ENCODE data around the gene SPEM2. TPM values are rescaled to one million over a fixed set of nuclear protein-coding genes. Genes with fewer than 3 reads are reported as not detected.

Gene SPEM2
- total RNA-seq (not detected), polyA plus RNA-seq (not detected)

DNA sequence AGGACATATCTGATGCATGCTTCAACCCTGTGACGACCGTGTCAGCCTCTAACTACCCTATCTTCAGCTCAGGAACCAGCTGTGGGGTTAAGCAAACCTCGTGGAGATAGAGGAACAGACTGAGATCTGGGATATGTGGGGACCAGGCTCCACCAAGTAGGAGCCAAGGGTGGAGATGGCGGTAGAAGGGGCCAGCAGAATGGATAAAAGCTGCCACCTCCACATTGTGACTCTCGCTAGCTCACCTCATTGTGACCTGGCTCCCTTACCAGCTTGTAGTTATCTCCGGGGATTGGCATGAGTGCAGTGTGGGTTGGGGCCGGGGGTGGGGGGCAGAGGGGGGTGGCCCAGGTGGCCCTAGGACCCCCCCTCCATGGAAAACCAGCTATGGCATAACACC is at the start of gene SPEM2:
TSS of gene SPEM2 (plus strand) at position 301 of the 400 bp plus-strand sequence. CDS start at position 374, 73 bp downstream.
- Mint-ChIP-seq H3K36me3 (no peaks in the 10 kb centered on the region), H3K27ac (peak within 1 kb of the TSS in 1 of 8 donors; percentile 5), H3K4me1 (no peaks in the 10 kb centered on the region), H3K4me3 (no peak within 1 kb of the TSS), H3K9me3 (no peaks in the 10 kb centered on the region), H3K27me3 (peaks cover 0 to 3% of the 10 kb centered on the region in 2 donors)
- Histone ChIP-seq H3K9me3 (ENCODE audit: low read length) (no peaks in the 10 kb centered on the region), H3K36me3 (ENCODE audit: insufficient read depth, low read length) (no peaks in the 10 kb centered on the region), H3K27ac (ENCODE audit: low read depth, low read length) (no peak within 1 kb of the TSS), H3K27me3 (ENCODE audit: insufficient read depth, low read length, poor library complexity, severe bottlenecking) (no peaks in the 10 kb centered on the region), H3K4me1 (ENCODE audit: insufficient read depth, low read length) (no peaks in the 10 kb centered on the region), H3K4me3 (ENCODE audit: low read length) (no peak within 1 kb of the TSS)
- ChIA-PET POLR2A (no interaction called here), CTCF (interaction anchor here (0.6 to 1.3 kb wide), 2 partner anchors 11 to 49 kb away, joined by 3 to 4 read pairs; no protein-coding TSS in a partner anchor)
- no peak for DNase-seq

DNA sequence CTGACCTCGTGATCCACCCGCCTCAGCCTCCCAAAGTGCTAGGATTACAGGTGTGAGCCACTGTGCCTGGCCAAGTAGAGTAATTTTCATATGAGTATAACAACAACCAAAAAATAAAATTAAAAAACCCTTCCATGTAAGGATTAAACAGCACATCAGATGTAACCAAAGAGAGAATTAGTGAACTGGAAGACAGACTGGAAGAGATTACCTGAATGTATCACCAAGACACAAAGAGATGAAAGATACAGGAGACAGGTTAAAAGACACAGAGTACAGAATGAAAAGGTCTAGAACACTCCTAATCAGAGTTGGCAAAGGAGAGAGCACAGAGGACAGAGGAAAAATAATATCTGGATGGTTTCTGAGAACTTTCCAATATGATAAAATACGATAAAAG is 46.3 kb upstream of the SPEM2 start:
- no peak overlapping the region for H3K4me3 Mint-ChIP-seq
- Histone ChIP-seq H3K27me3 (ENCODE audit: insufficient read depth, low read length, poor library complexity, severe bottlenecking) (peaks cover 16% of the 10 kb centered on the region), H3K36me3 (ENCODE audit: insufficient read depth, low read length) (no peaks in the 10 kb centered on the region), H3K27ac (ENCODE audit: low read depth, low read length) (no peak overlapping the region), H3K4me1 (ENCODE audit: insufficient read depth, low read length) (peaks cover 8% of the 10 kb centered on the region), H3K9me3 (ENCODE audit: low read length) (no peaks in the 10 kb centered on the region), H3K4me3 (ENCODE audit: low read length) (no peak overlapping the region)
- H3K27me3 Mint-ChIP-seq, result peaks cover 25 to 50% of the 10 kb centered on the region in 2 donors
- peaks cover 6 to 9% (median 8%) of the 10 kb centered on the region in 3 donors for H3K4me1 Mint-ChIP-seq
- ChIA-PET CTCF (no interaction called here), POLR2A (no interaction called here)
- H3K27ac Mint-ChIP-seq, result no peak overlapping the region
- DNase-seq, result no peak
- peaks cover 0 to 6% (median 0%) of the 10 kb centered on the region in 3 donors for H3K36me3 Mint-ChIP-seq
- peaks cover 0 to 5% (median 2%) of the 10 kb centered on the region in 5 donors for H3K9me3 Mint-ChIP-seq

DNA sequence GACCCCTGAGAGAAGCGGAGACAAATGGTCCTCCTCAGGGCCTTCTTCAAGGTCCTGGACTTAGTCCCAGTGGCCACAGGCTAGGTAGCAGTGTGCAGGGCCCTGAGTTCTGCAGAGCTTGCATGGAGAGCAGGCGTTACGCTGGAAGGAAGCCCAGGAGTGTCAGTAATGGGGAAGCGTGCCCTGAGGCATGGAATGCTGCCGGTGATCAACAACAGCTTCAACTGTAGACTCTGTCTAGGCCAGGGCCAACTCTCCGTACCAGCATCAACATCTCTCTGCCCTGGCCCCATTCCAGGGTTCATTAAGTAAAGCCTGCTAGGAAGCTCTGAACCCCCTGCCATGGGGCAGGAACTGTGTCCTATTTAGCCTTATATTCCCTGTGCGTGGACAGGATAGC is 45.1 kb upstream of the SPEM2 start:
- H3K9me3 Mint-ChIP-seq, result peaks cover 0 to 5% (median 2%) of the 10 kb centered on the region in 5 donors

DNA sequence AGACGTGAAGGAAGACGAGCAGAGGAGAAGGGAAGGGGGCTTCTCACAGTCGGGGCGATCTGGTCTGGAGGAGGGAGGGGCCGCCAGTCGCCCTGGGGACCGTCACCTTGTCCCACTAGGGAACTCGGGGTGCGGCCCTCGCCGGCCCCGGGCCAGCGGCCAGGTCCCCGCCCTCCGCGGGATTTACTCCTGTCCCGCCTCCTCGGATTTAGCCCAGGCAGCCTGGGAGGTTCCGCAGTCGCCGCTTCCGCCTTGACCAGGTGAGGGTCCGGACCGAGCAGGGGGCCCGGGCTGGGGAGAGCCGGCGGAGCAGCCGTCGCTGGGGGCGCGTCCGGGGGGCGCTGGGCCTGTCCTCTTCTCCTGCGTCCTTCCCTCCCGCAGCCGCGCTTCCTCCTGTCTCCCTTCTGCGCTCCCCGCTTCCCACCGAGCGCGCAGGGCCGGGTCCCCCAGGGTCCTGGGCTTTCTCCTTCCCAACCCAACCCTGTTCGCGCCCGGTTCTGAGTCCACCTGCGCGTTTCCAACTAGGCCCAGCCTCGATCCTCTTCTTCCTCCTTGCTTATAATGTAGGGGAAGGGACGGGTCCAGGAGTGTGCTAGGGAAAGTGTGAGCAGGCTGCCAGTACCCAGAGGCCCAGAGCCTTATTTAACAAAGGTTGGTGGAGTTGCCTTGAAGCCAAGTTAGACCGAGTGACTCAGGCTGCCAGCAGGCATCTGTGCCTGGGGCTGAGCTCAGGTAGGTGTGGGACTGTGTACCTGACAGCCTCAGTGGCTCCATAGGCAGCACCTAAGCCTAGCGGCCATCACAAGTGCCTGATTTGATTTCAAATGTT is 44.3 kb upstream of the SPEM2 start, which contains the start of gene TNK1:
TSS of gene TNK1 (plus strand) at position 235 of the 829 bp plus-strand sequence. CDS start 1,838 bp downstream, outside the sequence.
- DNase-seq, result no peak
- Mint-ChIP-seq H3K27ac (peak within 1 kb of the TSS in 2 of 8 donors; percentile 20 to 33), H3K9me3 (peaks cover 0 to 5% (median 2%) of the 10 kb centered on the region in 5 donors), H3K4me3 (peak within 1 kb of the TSS in 2 of 7 donors; percentile 40 to 60), H3K36me3 (peaks cover 0 to 6% (median 1%) of the 10 kb centered on the region in 3 donors), H3K4me1 (peaks cover 12 to 16% (median 15%) of the 10 kb centered on the region in 3 donors), H3K27me3 (peaks cover 25 to 46% of the 10 kb centered on the region in 2 donors)
- Histone ChIP-seq H3K27me3 (ENCODE audit: insufficient read depth, low read length, poor library complexity, severe bottlenecking) (peaks cover 16% of the 10 kb centered on the region), H3K9me3 (ENCODE audit: low read length) (no peaks in the 10 kb centered on the region), H3K27ac (ENCODE audit: low read depth, low read length) (peak within 1 kb of the TSS; percentile 9), H3K36me3 (ENCODE audit: insufficient read depth, low read length) (no peaks in the 10 kb centered on the region), H3K4me3 (ENCODE audit: low read length) (no peak within 1 kb of the TSS), H3K4me1 (ENCODE audit: insufficient read depth, low read length) (peaks cover 13% of the 10 kb centered on the region)
- ChIA-PET POLR2A (interaction anchor here (0.5 kb wide), 1 partner anchor 235 kb away, joined by 3 read pairs; no protein-coding TSS in a partner anchor), CTCF (no interaction called here)

More for the DNA sequence above, 45.1 kb upstream of the SPEM2 start:
- no peak overlapping the region for H3K4me3 Mint-ChIP-seq
- Histone ChIP-seq H3K4me1 (ENCODE audit: insufficient read depth, low read length) (peaks cover 13% of the 10 kb centered on the region), H3K4me3 (ENCODE audit: low read length) (no peak overlapping the region), H3K36me3 (ENCODE audit: insufficient read depth, low read length) (no peaks in the 10 kb centered on the region), H3K27ac (ENCODE audit: low read depth, low read length) (no peak overlapping the region), H3K9me3 (ENCODE audit: low read length) (no peaks in the 10 kb centered on the region), H3K27me3 (ENCODE audit: insufficient read depth, low read length, poor library complexity, severe bottlenecking) (peaks cover 16% of the 10 kb centered on the region)
- POLR2A ChIA-PET, result no interaction called here
- peaks cover 12 to 16% (median 15%) of the 10 kb centered on the region in 3 donors for H3K4me1 Mint-ChIP-seq
- H3K27ac Mint-ChIP-seq, result peak overlapping the region in 1 of 8 donors; percentile 20
- peaks cover 25 to 46% of the 10 kb centered on the region in 2 donors for H3K27me3 Mint-ChIP-seq
- DNase-seq, result no peak
- CTCF ChIA-PET, result no interaction called here
- H3K36me3 Mint-ChIP-seq, result peaks cover 0 to 6% (median 0%) of the 10 kb centered on the region in 3 donors

DNA sequence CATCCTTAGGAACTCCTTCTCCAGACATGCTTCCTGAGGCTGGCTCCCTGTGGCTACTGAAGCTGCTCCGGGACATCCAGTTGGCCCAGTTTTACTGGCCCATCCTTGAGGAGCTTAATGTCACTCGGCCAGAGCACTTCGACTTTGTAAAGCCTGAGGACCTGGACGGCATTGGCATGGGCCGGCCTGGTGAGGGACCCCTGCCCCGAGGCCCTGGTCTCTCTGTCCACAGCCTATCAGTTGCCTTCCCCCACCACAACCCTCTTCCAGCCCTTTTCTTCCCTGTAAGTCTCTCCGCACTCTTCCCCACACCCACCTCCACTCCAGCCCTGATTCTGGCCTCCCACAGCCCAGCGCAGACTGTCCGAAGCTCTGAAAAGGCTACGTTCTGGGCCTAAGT is 42.5 kb upstream of the SPEM2 start:
- H3K4me3 Mint-ChIP-seq, result peak overlapping the region in 6 of 7 donors; percentile 3 to 87 (median 47)
- ChIA-PET CTCF (interaction anchor here (1.2 to 2.0 kb wide), 2 partner anchors 15 to 61 kb away, joined by 3 to 5 read pairs; no protein-coding TSS in a partner anchor), POLR2A (interaction anchor here (0.6 to 1.9 kb wide), 5 partner anchors 11 to 290 kb away, joined by 3 to 9 read pairs (median 4); partner anchors contain the start of genes PLSCR3 and TMEM102)
- peaks cover 0 to 5% (median 2%) of the 10 kb centered on the region in 5 donors for H3K9me3 Mint-ChIP-seq
- DNase-seq, result no peak
- H3K4me1 Mint-ChIP-seq, result peaks cover 12 to 16% (median 15%) of the 10 kb centered on the region in 3 donors
- no peak overlapping the region for H3K4me3 ChIP-seq (ENCODE audit: low read length)
- H3K4me1 ChIP-seq (ENCODE audit: insufficient read depth, low read length), result peaks cover 13% of the 10 kb centered on the region
- H3K9me3 ChIP-seq (ENCODE audit: low read length), result no peaks in the 10 kb centered on the region
- H3K27me3 ChIP-seq (ENCODE audit: insufficient read depth, low read length, poor library complexity, severe bottlenecking), result peaks cover 16% of the 10 kb centered on the region
- peak overlapping the region in 2 of 8 donors; percentile 9 to 43 for H3K27ac Mint-ChIP-seq
- H3K36me3 ChIP-seq (ENCODE audit: insufficient read depth, low read length), result no peaks in the 10 kb centered on the region
- H3K36me3 Mint-ChIP-seq, result peaks cover 0 to 11% (median 6%) of the 10 kb centered on the region in 3 donors
- no peak overlapping the region for H3K27ac ChIP-seq (ENCODE audit: low read depth, low read length)
- peaks cover 20 to 33% of the 10 kb centered on the region in 2 donors for H3K27me3 Mint-ChIP-seq

DNA sequence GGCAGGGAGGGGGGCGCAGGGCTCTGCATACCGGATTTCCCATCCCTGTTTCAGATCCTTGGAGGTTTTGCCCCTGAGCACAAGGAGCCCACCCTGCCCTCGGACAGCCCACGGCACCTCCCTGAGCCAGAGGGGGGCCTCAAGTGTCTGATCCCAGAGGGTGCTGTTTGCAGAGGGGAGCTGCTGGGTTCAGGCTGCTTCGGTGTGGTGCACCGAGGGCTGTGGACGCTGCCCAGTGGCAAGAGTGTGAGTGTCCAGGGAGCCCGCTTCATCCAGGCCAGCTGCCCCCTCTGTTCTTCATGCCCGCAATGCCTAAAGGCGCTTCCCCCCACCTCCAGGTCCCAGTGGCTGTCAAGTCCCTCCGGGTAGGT is 42.1 kb upstream of the SPEM2 start:
- Histone ChIP-seq H3K9me3 (ENCODE audit: low read length) (no peaks in the 10 kb centered on the region), H3K27me3 (ENCODE audit: insufficient read depth, low read length, poor library complexity, severe bottlenecking) (peaks cover 16% of the 10 kb centered on the region), H3K27ac (ENCODE audit: low read depth, low read length) (peak overlapping the region; percentile 79), H3K4me1 (ENCODE audit: insufficient read depth, low read length) (peaks cover 13% of the 10 kb centered on the region), H3K4me3 (ENCODE audit: low read length) (peak overlapping the region; percentile 83), H3K36me3 (ENCODE audit: insufficient read depth, low read length) (no peaks in the 10 kb centered on the region)
- Mint-ChIP-seq H3K36me3 (peaks cover 0 to 14% (median 6%) of the 10 kb centered on the region in 3 donors), H3K4me1 (peaks cover 12 to 16% (median 15%) of the 10 kb centered on the region in 3 donors), H3K27me3 (peaks cover 18 to 33% of the 10 kb centered on the region in 2 donors), H3K9me3 (peaks cover 0 to 5% (median 2%) of the 10 kb centered on the region in 5 donors), H3K4me3 (peak overlapping the region in 6 of 7 donors; percentile 39 to 88 (median 82)), H3K27ac (peak overlapping the region in 5 of 8 donors; percentile 6 to 72 (median 57))
- DNase-seq, result no peak
- ChIA-PET POLR2A (interaction anchor here (0.7 to 1.9 kb wide), 8 partner anchors 8 to 101 kb away, joined by 3 to 9 read pairs (median 4); partner anchors contain the start of genes POLR2A and TMEM102), CTCF (interaction anchor here (1.2 to 2.1 kb wide), 6 partner anchors 15 to 60 kb away, joined by 3 to 15 read pairs (median 4); partner anchors contain the start of gene TMEM102)

DNA sequence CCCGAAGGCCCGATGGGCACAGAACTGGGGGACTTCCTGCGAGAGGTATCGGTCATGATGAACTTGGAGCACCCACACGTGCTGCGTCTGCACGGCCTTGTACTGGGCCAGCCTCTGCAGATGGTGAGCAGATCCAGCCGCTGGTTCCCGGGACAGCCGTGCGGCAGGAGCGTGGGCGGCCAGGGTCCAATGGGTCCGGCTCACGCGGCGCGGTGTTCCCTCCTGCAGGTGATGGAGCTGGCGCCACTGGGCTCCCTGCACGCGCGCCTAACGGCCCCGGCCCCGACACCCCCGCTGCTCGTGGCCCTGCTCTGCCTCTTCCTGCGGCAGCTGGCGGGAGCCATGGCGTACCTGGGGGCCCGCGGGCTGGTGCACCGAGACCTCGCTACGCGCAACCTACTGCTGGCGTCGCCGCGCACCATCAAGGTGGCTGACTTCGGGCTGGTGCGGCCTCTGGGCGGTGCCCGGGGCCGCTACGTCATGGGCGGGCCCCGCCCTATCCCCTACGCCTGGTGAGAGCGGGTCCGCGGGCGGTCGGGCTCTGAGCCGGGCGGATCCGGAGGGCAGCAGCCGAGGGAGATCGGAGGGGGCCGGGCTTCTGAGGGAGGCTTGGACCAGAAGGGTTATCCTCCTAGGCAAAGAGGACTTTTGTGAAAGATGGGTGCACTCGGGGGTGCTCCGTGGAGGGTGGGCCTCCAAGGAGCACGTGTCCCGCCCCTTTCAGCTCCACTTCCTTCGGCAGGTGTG is 41.5 kb upstream of the SPEM2 start:
- CTCF ChIA-PET, result interaction anchor here (0.9 to 2.1 kb wide), 8 partner anchors 10 to 177 kb away, joined by 3 to 15 read pairs (median 4); partner anchors contain the start of genes PLSCR3 and TMEM102
- H3K4me1 Mint-ChIP-seq, result peaks cover 12 to 16% (median 15%) of the 10 kb centered on the region in 3 donors
- H3K4me3 ChIP-seq (ENCODE audit: low read length), result peak overlapping the region; percentile 83
- peaks cover 0 to 5% (median 2%) of the 10 kb centered on the region in 5 donors for H3K9me3 Mint-ChIP-seq
- peaks cover 13% of the 10 kb centered on the region for H3K4me1 ChIP-seq (ENCODE audit: insufficient read depth, low read length)
- H3K27me3 ChIP-seq (ENCODE audit: insufficient read depth, low read length, poor library complexity, severe bottlenecking), result peaks cover 16% of the 10 kb centered on the region
- peak overlapping the region; percentile 85 to 97 (median 92) for H3K27ac Mint-ChIP-seq
- DNase-seq, result peak; percentile 72 to 88 (median 80)
- H3K36me3 Mint-ChIP-seq, result peaks cover 0 to 19% (median 6%) of the 10 kb centered on the region in 3 donors
- no peaks in the 10 kb centered on the region for H3K36me3 ChIP-seq (ENCODE audit: insufficient read depth, low read length)
- peak overlapping the region; percentile 78 to 92 (median 87) for H3K4me3 Mint-ChIP-seq
- no peaks in the 10 kb centered on the region for H3K9me3 ChIP-seq (ENCODE audit: low read length)
- H3K27ac ChIP-seq (ENCODE audit: low read depth, low read length), result peak overlapping the region; percentile 79
- POLR2A ChIA-PET, result interaction anchor here (0.7 to 1.9 kb wide), 15 partner anchors 9 to 100 kb away, joined by 3 to 16 read pairs (median 3); partner anchors contain the start of genes ACAP1, PLSCR3, POLR2A and TMEM102
- peaks cover 18 to 33% of the 10 kb centered on the region in 2 donors for H3K27me3 Mint-ChIP-seq

All from CD8-positive, alpha-beta memory T cell (primary cell).